Neural cell (in vitro differentiated cells): ENCODE measurements around the gene EDDM13. TPM values are rescaled to one million over a fixed set of nuclear protein-coding genes. Genes with fewer than 3 reads are reported as not detected.

ENCODE experiments used
- H2AFZ ChIP-seq: fragments of 200-600, 300-800 bp; sonication (generic), shearing (Covaris generic); 2 replicates; pipeline ENCODE4 v1.6.0; 2014; ENCODE audit warnings: low read depth, mild to moderate bottlenecking, antibody characterized with exemption, low read length, moderate library complexity
- H3F3A ChIP-seq: fragments of 200-600 bp; shearing (Covaris generic); 2 replicates; pipeline ENCODE4 v1.6.1; 2016; ENCODE audit warnings: mild to moderate bottlenecking, moderate library complexity, mixed read lengths, antibody characterized with exemption, low read length; ENCODE audit not compliant: insufficient read depth, poor library complexity, severe bottlenecking
- H3K27ac ChIP-seq: fragments of 200-600, 300-800 bp; sonication (generic), shearing (Covaris generic); 2 replicates; pipeline ENCODE4 v1.5.1; 2014; ENCODE audit warnings: mild to moderate bottlenecking, low read length, moderate library complexity
- H3K27me3 ChIP-seq: fragments of 300-800, 200-600 bp; sonication (generic), shearing (Covaris generic); 2 replicates; pipeline ENCODE4 v1.6.0; 2014; ENCODE audit warnings: mild to moderate bottlenecking, low read depth, low read length, moderate library complexity; ENCODE audit not compliant: insufficient read depth
- H3K36me3 ChIP-seq: fragments of 300-800, 200-600 bp; sonication (generic), shearing (Covaris generic); 2 replicates; pipeline ENCODE4 v1.5.1; 2014; ENCODE audit warnings: mild to moderate bottlenecking, antibody characterized with exemption, low read length, moderate library complexity; ENCODE audit not compliant: insufficient read depth
- H3K4me2 ChIP-seq: fragments of 300-800, 200-600 bp; sonication (generic), shearing (Covaris generic); 2 replicates; pipeline ENCODE4 v1.6.0; 2014; ENCODE audit warnings: mild to moderate bottlenecking, low read length
- H3K4me3 ChIP-seq: fragments of 300-800, 200-600 bp; sonication (generic), shearing (Covaris generic); 2 replicates; pipeline ENCODE4 v1.5.1; 2014; ENCODE audit warnings: mild to moderate bottlenecking, low read length, moderate library complexity
- H3K79me2 ChIP-seq: fragments of 200-600 bp; shearing (Covaris generic); replicated peaks from 2 replicates; pipeline ENCODE4 v1.6.0; 2014; ENCODE audit warnings: mild to moderate bottlenecking, low read length, moderate library complexity; ENCODE audit not compliant: insufficient read depth
- H3K9ac ChIP-seq: fragments of 300-800, 200-600 bp; sonication (generic), shearing (Covaris generic); 2 replicates; pipeline ENCODE4 v1.6.1; 2016; ENCODE audit warnings: mild to moderate bottlenecking, low read length, mixed read lengths
- H3K9me2 ChIP-seq: fragments of 200-600 bp; shearing (Covaris generic); 2 replicates; pipeline ENCODE4 v1.6.1; 2016; ENCODE audit warnings: mild to moderate bottlenecking, low read length, mixed read lengths; ENCODE audit not compliant: insufficient read depth
- H3K9me3 ChIP-seq: fragments of 200-600, 300-800 bp; sonication (generic), shearing (Covaris generic); 2 replicates; pipeline ENCODE4 v1.6.1; 2016; ENCODE audit warnings: mild to moderate bottlenecking, mixed run types, low read length, moderate library complexity, mixed read lengths
- H4K20me1 ChIP-seq: fragments of 200-600 bp; shearing (Covaris generic); 2 replicates; pipeline ENCODE4 v1.6.1; 2016; ENCODE audit warnings: mild to moderate bottlenecking, mixed run types; ENCODE audit not compliant: insufficient read depth
- CTCF ChIP-seq: fragments of 450-650 bp; IDR thresholded peaks from 2 replicates; pipeline ENCODE4 v1.5.1; 2014; ENCODE audit warnings: antibody characterized with exemption, mild to moderate bottlenecking, moderate library complexity; ENCODE audit not compliant: poor library complexity, severe bottlenecking
- EP300 ChIP-seq: fragments of 450-650 bp; conservative IDR thresholded peaks from 2 replicates; pipeline ENCODE4 v1.6.1; 2014; ENCODE audit warnings: antibody characterized with exemption, mild to moderate bottlenecking, moderate library complexity; ENCODE audit not compliant: poor library complexity, severe bottlenecking
- EZH2 ChIP-seq: fragments of 200-600, 300-800 bp; shearing (Covaris generic), sonication (generic); IDR thresholded peaks from 2 replicates; pipeline ENCODE4 v1.6.1; 2014; ENCODE audit warnings: antibody characterized with exemption, low read length, borderline replicate concordance, mild to moderate bottlenecking; ENCODE audit not compliant: insufficient read depth, poor library complexity, severe bottlenecking
- MXI1 ChIP-seq: fragments of 450-650 bp; conservative IDR thresholded peaks from 2 replicates; pipeline ENCODE4 v1.6.1; 2014; ENCODE audit warnings: antibody characterized with exemption, mild to moderate bottlenecking; ENCODE audit not compliant: poor library complexity, severe bottlenecking
- POLR2AphosphoS5 ChIP-seq: IDR thresholded peaks from 2 replicates; pipeline ENCODE4 v1.6.1; 2012
- RAD21 ChIP-seq: fragments of 450-650 bp; conservative IDR thresholded peaks from 2 replicates; pipeline ENCODE4 v1.6.1; 2014; ENCODE audit warnings: antibody characterized with exemption, mild to moderate bottlenecking, moderate library complexity
- REST ChIP-seq: IDR thresholded peaks from 2 replicates; pipeline ENCODE4 v1.6.1; 2012; ENCODE audit warnings: borderline replicate concordance
- SMC3 ChIP-seq: fragments of 450-650 bp; conservative IDR thresholded peaks from 2 replicates; pipeline ENCODE4 v1.6.1; 2014; ENCODE audit warnings: antibody characterized with exemption, mild to moderate bottlenecking, moderate library complexity; ENCODE audit not compliant: poor library complexity
- TAF1 ChIP-seq: IDR thresholded peaks from 2 replicates; pipeline ENCODE4 v1.6.1; 2012; ENCODE audit warnings: low read depth
- polyA plus RNA-seq: library from polyadenylated mRNA; depleted of rRNA; stranded (reverse); fragments of >200 nt; gene quantifications from 2 replicates; pipeline ENCODE4 v1.2.3, GENCODE V29; 2014

EDDM13 gene
- polyA plus RNA-seq, 1 donor from 2014 or later, result not detected

GRCh38 chr19:56319991-56320390, 47.4 kb downstream of the EDDM13 start:
- H3K27me3 ChIP-seq, result no peaks in the 10 kb centered on the region
- H4K20me1 ChIP-seq, result no peaks in the 10 kb centered on the region
- no peak for TF ChIP-seq RAD21
- TF ChIP-seq CTCF, result no peak
- TF ChIP-seq EP300, result no peak
- no peak for TF ChIP-seq REST
- TF ChIP-seq MXI1, result no peak
- no peak for TF ChIP-seq TAF1
- TF ChIP-seq EZH2, result no peak
- TF ChIP-seq SMC3, result no peak
- TF ChIP-seq POLR2AphosphoS5, result no peak
- no peak overlapping the region for H3K4me3 ChIP-seq
- no peak overlapping the region for H3K4me2 ChIP-seq
- H3K36me3 ChIP-seq, result no peaks in the 10 kb centered on the region
- no peaks in the 10 kb centered on the region for H3K9me3 ChIP-seq
- no peak overlapping the region for H3K27ac ChIP-seq
- H3F3A ChIP-seq, result no peaks in the 10 kb centered on the region
- H3K9ac ChIP-seq, result no peak overlapping the region
- no peak overlapping the region for H2AFZ ChIP-seq
- no peaks in the 10 kb centered on the region for H3K79me2 ChIP-seq
- H3K9me2 ChIP-seq, result no peaks in the 10 kb centered on the region

- Histone ChIP-seq H3K9me3 (no peaks in the 10 kb centered on the region), H2AFZ (no peak overlapping the region), H3K36me3 (no peaks in the 10 kb centered on the region), H4K20me1 (no peaks in the 10 kb centered on the region), H3K9ac (no peak overlapping the region), H3K79me2 (no peaks in the 10 kb centered on the region), H3K27ac (no peak overlapping the region), H3K9me2 (no peaks in the 10 kb centered on the region), H3K4me3 (no peak overlapping the region), H3K27me3 (no peaks in the 10 kb centered on the region), H3K4me2 (no peak overlapping the region), H3F3A (no peaks in the 10 kb centered on the region)
- TF ChIP-seq POLR2AphosphoS5 (no peak), EP300 (no peak), RAD21 (no peak), MXI1 (no peak), SMC3 (no peak)
Measured at GRCh38 chr19:56321254-56321988, 48.9 kb downstream of the EDDM13 start.
